ENCODE measurements around the gene SLK.

DNA sequence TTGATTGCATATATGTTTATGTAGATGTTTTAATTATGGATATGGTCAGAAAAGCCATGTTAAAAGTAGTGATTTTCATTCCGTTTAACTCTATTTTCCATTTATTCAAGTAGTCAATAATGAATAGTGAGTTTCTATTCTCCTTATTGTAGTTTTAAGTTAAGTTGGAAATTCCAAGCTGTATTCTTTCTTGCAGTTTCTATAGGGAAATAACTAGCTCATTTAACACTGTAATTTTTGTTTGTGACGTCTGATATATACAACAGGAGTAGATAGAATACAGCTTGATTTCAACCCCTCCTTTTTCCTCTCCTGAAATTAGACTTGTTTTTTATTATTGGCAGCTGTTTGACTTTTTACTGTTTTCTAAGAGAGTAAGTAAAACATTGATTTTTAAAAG lies 47.2 kb downstream of the SLK start:
- TF ChIP-seq POLR2A (IDR thresholded peaks at IDR 0.05; ENCODE audit: low read depth, low read length) (no peak), POLR2AphosphoS5 (IDR thresholded peaks at IDR 0.05; ENCODE audit: low read depth, low read length) (no peak)
